ENCODE results near the gene KRT37.

The KRT37 gene

GRCh38 chr17:41462705-41463104 is 38.3 kb upstream of the KRT37 start:
- H3K27ac ChIP-seq = no peak overlapping the region
- TF ChIP-seq CTCF (conservative IDR thresholded peaks at IDR 0.05) = no peak

- no peak for TF ChIP-seq CTCF (conservative IDR thresholded peaks at IDR 0.05)
- no peak overlapping the region for H3K27ac ChIP-seq
Observed at GRCh38 chr17:41457676-41458075, 33.3 kb upstream of the KRT37 start.

GRCh38 chr17:41456204-41456603 is 31.8 kb upstream of the KRT37 start:
- H3K27ac ChIP-seq = no peak overlapping the region
- TF ChIP-seq CTCF (conservative IDR thresholded peaks at IDR 0.05) = no peak

GRCh38 chr17:41455236-41455635 is 30.9 kb upstream of the KRT37 start:
- TF ChIP-seq CTCF (conservative IDR thresholded peaks at IDR 0.05) = no peak

GRCh38 chr17:41453066-41453465 is 28.7 kb upstream of the KRT37 start:
- no peak for TF ChIP-seq CTCF (conservative IDR thresholded peaks at IDR 0.05)

More at GRCh38 chr17:41455236-41455635, 30.9 kb upstream of the KRT37 start:
- no peak overlapping the region for H3K27ac ChIP-seq

GRCh38 chr17:41452281-41452680 is 27.9 kb upstream of the KRT37 start:
- no peak for TF ChIP-seq CTCF (conservative IDR thresholded peaks at IDR 0.05)
- H3K27ac ChIP-seq = no peak overlapping the region

More at GRCh38 chr17:41453066-41453465, 28.7 kb upstream of the KRT37 start:
- no peak overlapping the region for H3K27ac ChIP-seq

GRCh38 chr17:41451154-41451728 is 26.9 kb upstream of the KRT37 start:
- no peak for TF ChIP-seq CTCF (conservative IDR thresholded peaks at IDR 0.05)
- H3K27ac ChIP-seq = no peak overlapping the region

All from VCaP (cell line).